RWPE2 (cell line): ENCODE results near the gene ZNF362.

ENCODE experiments used
- ATAC-seq: fragments of 200-7000 bp; cut with Tn5 transposase; 3 replicates; pipeline ENCODE4 v1.9.1; 2021; ENCODE audit warnings: low read depth
- DNase-seq: peaks from one replicate; pipeline ENCODE4 v3.0.0-alpha.2; 2020; ENCODE audit warnings: low spot score
- H3K27ac ChIP-seq: fragments of 450-650 bp; 2 replicates; pipeline ENCODE4 v1.5.1; 2017; ENCODE audit warnings: mild to moderate bottlenecking; ENCODE audit not compliant: poor library complexity, severe bottlenecking
- H3K27me3 ChIP-seq: fragments of 250-450 bp; sonication (Bioruptor Pico); 2 replicates; pipeline ENCODE4 v1.5.1; 2021; ENCODE audit warnings: mild to moderate bottlenecking, moderate library complexity; ENCODE audit not compliant: insufficient read depth, poor library complexity, severe bottlenecking
- H3K36me3 ChIP-seq: fragments of 250-450 bp; sonication (Bioruptor Pico); 2 replicates; pipeline ENCODE4 v1.5.1; 2020; ENCODE audit warnings: low read depth, mild to moderate bottlenecking, moderate library complexity
- H3K4me1 ChIP-seq: fragments of 250-450 bp; sonication (Bioruptor Pico); 2 replicates; pipeline ENCODE4 v1.5.1; 2021; ENCODE audit warnings: mild to moderate bottlenecking, moderate library complexity; ENCODE audit not compliant: insufficient read depth, poor library complexity, severe bottlenecking
- H3K4me3 ChIP-seq: fragments of 250-450 bp; sonication (Bioruptor Pico); 2 replicates; pipeline ENCODE4 v1.5.1; 2021; ENCODE audit warnings: mild to moderate bottlenecking, moderate library complexity; ENCODE audit not compliant: severe bottlenecking
- H3K9me3 ChIP-seq: fragments of 250-450 bp; sonication (Bioruptor Pico); 2 replicates; pipeline ENCODE4 v1.5.1; 2021; ENCODE audit warnings: mild to moderate bottlenecking, moderate library complexity; ENCODE audit not compliant: severe bottlenecking
- CTCF ChIP-seq: fragments of 450-650 bp; IDR thresholded peaks from one replicate; pipeline ENCODE4 v1.5.1; 2017; ENCODE audit warnings: mild to moderate bottlenecking, moderate library complexity; ENCODE audit not compliant: poor library complexity, severe bottlenecking

Gene ZNF362

GRCh38 chr1:33298623-33299277, 42.5 kb downstream of the ZNF362 start:
- peak; percentile 69 for ATAC-seq
- peaks cover 19% of the 10 kb centered on the region for H3K36me3 ChIP-seq

DNA sequence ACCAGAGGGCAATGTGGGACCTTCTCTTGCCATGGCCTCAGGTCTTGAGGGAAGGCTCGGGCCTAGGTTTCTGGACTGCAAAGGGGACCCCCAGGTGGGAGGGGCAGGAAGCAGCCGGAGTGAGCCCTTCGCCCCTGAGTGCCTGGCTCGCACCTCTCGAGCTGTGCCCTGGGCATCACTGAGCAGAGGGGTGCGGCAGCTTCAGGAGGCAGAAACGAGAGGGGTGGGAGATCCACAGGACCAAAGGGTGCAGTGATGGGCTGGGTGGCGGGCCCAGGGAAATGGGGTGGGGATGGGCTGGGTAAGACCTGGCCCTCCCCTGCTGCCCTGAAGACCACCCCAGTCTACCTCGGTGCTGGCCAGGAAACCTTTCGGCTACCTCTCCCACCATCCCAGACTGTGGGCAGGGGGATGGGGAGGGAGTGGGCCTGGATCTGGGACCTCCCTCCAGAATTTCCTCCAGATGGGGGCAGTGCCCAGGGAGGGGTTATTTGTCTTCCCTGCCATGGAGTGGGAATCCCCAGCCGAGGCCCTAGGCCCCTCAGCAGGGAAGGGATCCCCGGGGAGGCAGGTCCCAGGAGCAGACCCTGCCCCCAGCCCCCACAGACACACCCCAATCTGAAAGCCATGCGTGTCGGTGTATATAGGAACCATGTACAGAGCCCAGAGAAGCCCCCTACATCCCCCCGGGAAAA, 43.3 kb downstream of the ZNF362 start:
- Histone ChIP-seq H3K36me3 (peaks cover 16% of the 10 kb centered on the region), H3K4me3 (no peak overlapping the region), H3K4me1 (no peaks in the 10 kb centered on the region), H3K27ac (no peak overlapping the region), H3K9me3 (no peaks in the 10 kb centered on the region), H3K27me3 (no peaks in the 10 kb centered on the region)
- ATAC-seq (no peak), DNase-seq (peak; percentile 46)
- no peak for TF ChIP-seq CTCF

More at GRCh38 chr1:33298623-33299277, 42.5 kb downstream of the ZNF362 start:
- Histone ChIP-seq H3K9me3 (no peaks in the 10 kb centered on the region), H3K27me3 (no peaks in the 10 kb centered on the region), H3K27ac (no peak overlapping the region), H3K4me3 (no peak overlapping the region), H3K4me1 (no peaks in the 10 kb centered on the region)
- peak; percentile 49 for DNase-seq
- peak; percentile 83 for TF ChIP-seq CTCF

- Histone ChIP-seq H3K9me3 (no peaks in the 10 kb centered on the region), H3K4me3 (no peak overlapping the region), H3K36me3 (peaks cover 15% of the 10 kb centered on the region), H3K27me3 (no peaks in the 10 kb centered on the region), H3K27ac (no peak overlapping the region), H3K4me1 (no peaks in the 10 kb centered on the region)
- no peak for TF ChIP-seq CTCF
- DNase-seq = peak; percentile 39
- ATAC-seq = no peak
Measured at GRCh38 chr1:33300673-33301072, 44.4 kb downstream of the ZNF362 start.

GRCh38 chr1:33301273-33301984, 45.1 kb downstream of the ZNF362 start:
- H3K9me3 ChIP-seq = no peaks in the 10 kb centered on the region
- H3K4me3 ChIP-seq = no peak overlapping the region
- no peak overlapping the region for H3K27ac ChIP-seq
- no peaks in the 10 kb centered on the region for H3K27me3 ChIP-seq
- H3K4me1 ChIP-seq = no peaks in the 10 kb centered on the region
- ATAC-seq (no peak), DNase-seq (peak; percentile 29)
- TF ChIP-seq CTCF = no peak
- peaks cover 7% of the 10 kb centered on the region for H3K36me3 ChIP-seq
